CD14-positive monocyte (primary cell): ENCODE results near the gene TXNRD1. TPM values are rescaled to one million over a fixed set of nuclear protein-coding genes. Genes with fewer than 3 reads are reported as not detected.

Source experiments
- DNase-seq, 3 donors: peaks; one replicate each; pipeline ENCODE4 v3.0.0-alpha.2; 2011 to 2022
- H2AFZ ChIP-seq: 2 replicates; pipeline ENCODE4 v1.6.0; 2012; ENCODE audit warnings: mild to moderate bottlenecking, low read depth, low read length, inconsistent platforms; ENCODE audit not compliant: insufficient read depth, poor library complexity, severe bottlenecking
- H3K27ac ChIP-seq, 2 donors: 1 replicate in 1 of 2; 2 replicates in 1 of 2; pipeline ENCODE4 v1.5.1; 2012 to 2013; ENCODE audit warnings: low read length in 2 of 2, control low read depth in 1 of 2, inconsistent platforms in 1 of 2, low read depth in 1 of 2, mild to moderate bottlenecking in 1 of 2
- H3K27me3 ChIP-seq, 2 donors: one replicate each; pipeline versions ENCODE4 v1.6.0 to v1.6.1; 2011 to 2013; ENCODE audit warnings: low read length in 2 of 2; ENCODE audit not compliant: control insufficient read depth in 2 of 2, insufficient read depth in 2 of 2
- H3K36me3 ChIP-seq, 2 donors: replicated peaks in 1 of 2; 1 replicate in 1 of 2; 2 replicates in 1 of 2; pipeline versions ENCODE4 v1.5.1 to v1.6.1; 2012 to 2013; ENCODE audit warnings: low read length in 2 of 2, control low read depth in 1 of 2, inconsistent platforms in 1 of 2, mild to moderate bottlenecking in 1 of 2; ENCODE audit not compliant: insufficient read depth in 2 of 2, control insufficient read depth in 1 of 2
- H3K4me1 ChIP-seq, 2 donors: 1 replicate in 1 of 2; 2 replicates in 1 of 2; pipeline versions ENCODE4 v1.5.1 to v1.6.1; 2012 to 2013; ENCODE audit warnings: low read length in 2 of 2, control low read depth in 1 of 2, inconsistent platforms in 1 of 2, mild to moderate bottlenecking in 1 of 2, moderate library complexity in 1 of 2; ENCODE audit not compliant: insufficient read depth in 2 of 2, control insufficient read depth in 1 of 2
- H3K4me2 ChIP-seq: replicated peaks from 2 replicates; pipeline ENCODE3; 2012; ENCODE audit warnings: low read length, moderate library complexity, mild to moderate bottlenecking; ENCODE audit not compliant: poor library complexity, severe bottlenecking; ENCODE audit errors: extremely low read depth
- H3K4me3 ChIP-seq, 3 experiments: fragments of 200-600 bp in 1 of 3; sonication (generic) in 1 of 3; replicated peaks in 1 of 3; 1 replicate in 2 of 3; 2 replicates in 1 of 3; pipeline ENCODE4 v1.5.1; 2011 to 2013; ENCODE audit warnings: low read length in 3 of 3, mild to moderate bottlenecking in 3 of 3, control low read depth in 2 of 3, low read depth in 2 of 3, inconsistent platforms in 1 of 3, moderate library complexity in 1 of 3
- H3K79me2 ChIP-seq: 2 replicates; pipeline ENCODE4 v1.6.0; 2012; ENCODE audit warnings: mild to moderate bottlenecking, control low read depth, inconsistent platforms, low read length, moderate library complexity; ENCODE audit not compliant: insufficient read depth
- H3K9ac ChIP-seq: 2 replicates; pipeline ENCODE4 v1.6.0; 2017; ENCODE audit warnings: low read length, mild to moderate bottlenecking; ENCODE audit not compliant: insufficient read depth, poor library complexity, severe bottlenecking
- H3K9me3 ChIP-seq, 2 donors: replicated peaks in 1 of 2; 1 replicate in 1 of 2; 2 replicates in 1 of 2; pipeline versions ENCODE4 v1.5.1 to v1.6.1; 2012 to 2013; ENCODE audit warnings: low read length in 2 of 2, control low read depth in 1 of 2; ENCODE audit not compliant: control insufficient read depth in 1 of 2, insufficient read depth in 1 of 2
- H4K20me1 ChIP-seq: 2 replicates; pipeline ENCODE4 v1.6.0; 2012; ENCODE audit warnings: mild to moderate bottlenecking, low read length, control low read depth, moderate library complexity; ENCODE audit not compliant: insufficient read depth
- H3K27ac Mint-ChIP-seq, 7 donors: one replicate each; pipeline ENCODE4 v1.8.0; 2020; ENCODE audit warnings: mild to moderate bottlenecking in 7 of 7, mixed read lengths in 7 of 7, moderate library complexity in 6 of 7, inconsistent platforms in 2 of 7
- H3K27me3 Mint-ChIP-seq, 3 donors: one replicate each; pipeline ENCODE4 v1.8.0; 2021 to 2022; ENCODE audit warnings: low read depth in 3 of 3, mild to moderate bottlenecking in 3 of 3, mixed read lengths in 3 of 3, moderate library complexity in 3 of 3, inconsistent platforms in 1 of 3
- H3K36me3 Mint-ChIP-seq, 2 donors: one replicate each; pipeline ENCODE4 v1.8.0; 2020; ENCODE audit warnings: mixed read lengths in 2 of 2, inconsistent platforms in 1 of 2, mild to moderate bottlenecking in 1 of 2
- H3K4me1 Mint-ChIP-seq: one replicate; pipeline ENCODE4 v1.8.0; 2020; ENCODE audit warnings: mild to moderate bottlenecking, mixed read lengths
- H3K4me3 Mint-ChIP-seq, 2 donors: one replicate each; pipeline ENCODE4 v1.8.0; 2020; ENCODE audit warnings: mild to moderate bottlenecking in 2 of 2, mixed read lengths in 2 of 2, moderate library complexity in 1 of 2
- H3K9me3 Mint-ChIP-seq, 7 donors: one replicate each; pipeline ENCODE4 v1.8.0; 2020 to 2022; ENCODE audit warnings: mixed read lengths in 7 of 7, mild to moderate bottlenecking in 6 of 7, moderate library complexity in 6 of 7, inconsistent platforms in 2 of 7
- CTCF ChIP-seq: fragments of 200-600 bp; IDR thresholded peaks from one replicate; pipeline ENCODE4 v1.8.0; 2022; ENCODE audit warnings: antibody characterized with exemption, mild to moderate bottlenecking
- WGBS: methylation state at CpG from one replicate; pipeline ENCODE4 v1.1.5; 2013; ENCODE audit warnings: missing lambda C conversion rate; ENCODE audit not compliant: insufficient coverage; 5-methylcytosine and 5-hydroxymethylcytosine counted together
- intact Hi-C, 2 donors: fragments of 100-400 bp; cut with micrococcal nuclease; formaldehyde crosslinking; loops; one replicate each; pipeline versions ENCODE4 v1.15.0 to v1.15.1; 2023
- polyA plus RNA-seq, 3 donors: library from polyadenylated mRNA; depleted of rRNA in 1 of 3; unstranded in 2 of 3; stranded (reverse) in 1 of 3; fragments of 300-500 nt in 2 of 3; fragments of >200 nt in 1 of 3; fragmentation: Illumina TruSeq in 2 of 3; gene quantifications; 1 replicate in 2 of 3; 2 replicates in 1 of 3; pipeline ENCODE4 v1.2.3, GENCODE V29; 2012 to 2021

The TXNRD1 gene
- polyA plus RNA-seq, 3 donors, result 26.9 to 46.1 (median 29.2) TPM

GRCh38 chr12:104232609-104233280, 17.2 kb downstream of the TXNRD1 start:
- no peaks in the 10 kb centered on the region for H3K79me2 ChIP-seq
- Mint-ChIP-seq H3K36me3 (no peaks in the 10 kb centered on the region), H3K27me3 (peaks cover 0 to 1% (median 0%) of the 10 kb centered on the region in 3 donors), H3K9me3 (peaks cover 16 to 59% (median 55%) of the 10 kb centered on the region in 7 donors), H3K4me1 (no peaks in the 10 kb centered on the region), H3K27ac (no peak overlapping the region), H3K4me3 (no peak overlapping the region)
- H4K20me1 ChIP-seq, result no peaks in the 10 kb centered on the region
- H3K36me3 ChIP-seq, result no peaks in the 10 kb centered on the region
- TF ChIP-seq CTCF, result no peak
- no peak for DNase-seq
- no peaks in the 10 kb centered on the region for H3K27me3 ChIP-seq
- H2AFZ ChIP-seq, result no peak overlapping the region
- H3K9me3 ChIP-seq, result peaks cover 40 to 42% of the 10 kb centered on the region in 2 donors
- H3K9ac ChIP-seq, result no peak overlapping the region
- H3K4me3 ChIP-seq, result no peak overlapping the region
- no peaks in the 10 kb centered on the region for H3K4me1 ChIP-seq
- H3K27ac ChIP-seq, result no peak overlapping the region
- WGBS, result 100% methylated on average over 3 of the region's 6 CpGs
- intact Hi-C loops, result no loop called here
- H3K4me2 ChIP-seq, result no peak overlapping the region

- H4K20me1 ChIP-seq, result no peaks in the 10 kb centered on the region
- no peaks in the 10 kb centered on the region for H3K79me2 ChIP-seq
- intact Hi-C loops, result no loop called here
- H3K27me3 Mint-ChIP-seq, result peaks cover 0 to 4% (median 0%) of the 10 kb centered on the region in 3 donors
- no peak overlapping the region for H2AFZ ChIP-seq
- peaks cover 16 to 61% (median 52%) of the 10 kb centered on the region in 7 donors for H3K9me3 Mint-ChIP-seq
- H3K36me3 Mint-ChIP-seq, result no peaks in the 10 kb centered on the region
- no peak overlapping the region for H3K27ac Mint-ChIP-seq
- no peak for TF ChIP-seq CTCF
- no peak overlapping the region for H3K27ac ChIP-seq
- H3K9ac ChIP-seq, result no peak overlapping the region
- H3K4me1 Mint-ChIP-seq, result no peaks in the 10 kb centered on the region
- no peaks in the 10 kb centered on the region for H3K27me3 ChIP-seq
- WGBS, result 96% methylated on average over 5 of the region's 7 CpGs
- no peaks in the 10 kb centered on the region for H3K4me1 ChIP-seq
- H3K36me3 ChIP-seq, result no peaks in the 10 kb centered on the region
- H3K9me3 ChIP-seq, result peaks cover 40 to 42% of the 10 kb centered on the region in 2 donors
- no peak for DNase-seq
- no peak overlapping the region for H3K4me3 Mint-ChIP-seq
- H3K4me3 ChIP-seq, result no peak overlapping the region
- no peak overlapping the region for H3K4me2 ChIP-seq
Observed at GRCh38 chr12:104234926-104235499, 19.4 kb downstream of the TXNRD1 start.
